WI38 (cell line): ENCODE results near the gene FNBP1.
"Not testable (repeated sequence)": the region's sequence is repeated elsewhere in the genome, so short reads cannot be mapped to it uniquely, and the experiment has no call there.

Source experiments
- H3K4me3 ChIP-seq: 2 replicates; pipeline ENCODE4 v1.5.1; 2011; ENCODE audit warnings: low read depth, mild to moderate bottlenecking, control low read depth, low read length
- TF ChIP-seq, protein P1 (sequence below): IDR thresholded peaks from 2 replicates; pipeline ENCODE4 v1.5.1; 2012; ENCODE audit warnings: low read depth, mild to moderate bottlenecking, control low read depth, low read length

The FNBP1 gene

DNA sequence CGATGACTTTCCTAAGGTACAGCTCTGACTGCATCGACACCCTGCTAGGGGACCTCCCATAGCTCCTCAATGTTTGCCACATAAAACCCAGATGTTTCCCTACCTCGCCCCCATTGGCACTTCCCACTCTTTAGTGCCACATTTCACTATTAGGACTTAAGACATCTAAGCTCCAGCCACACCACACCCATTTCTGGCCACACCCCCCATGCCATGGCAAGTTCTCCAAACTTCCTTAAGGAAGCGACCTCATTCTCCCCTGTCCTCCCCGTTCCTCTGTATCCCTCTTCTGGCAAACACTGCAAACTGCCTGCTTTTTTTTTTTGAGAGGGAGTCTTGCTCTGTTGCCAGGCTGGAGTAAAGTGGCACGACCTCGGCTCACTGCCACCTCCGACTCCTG is 144.8 kb downstream of the FNBP1 start:
- H3K4me3 ChIP-seq: no peak overlapping the region
- TF ChIP-seq, protein P1, sequence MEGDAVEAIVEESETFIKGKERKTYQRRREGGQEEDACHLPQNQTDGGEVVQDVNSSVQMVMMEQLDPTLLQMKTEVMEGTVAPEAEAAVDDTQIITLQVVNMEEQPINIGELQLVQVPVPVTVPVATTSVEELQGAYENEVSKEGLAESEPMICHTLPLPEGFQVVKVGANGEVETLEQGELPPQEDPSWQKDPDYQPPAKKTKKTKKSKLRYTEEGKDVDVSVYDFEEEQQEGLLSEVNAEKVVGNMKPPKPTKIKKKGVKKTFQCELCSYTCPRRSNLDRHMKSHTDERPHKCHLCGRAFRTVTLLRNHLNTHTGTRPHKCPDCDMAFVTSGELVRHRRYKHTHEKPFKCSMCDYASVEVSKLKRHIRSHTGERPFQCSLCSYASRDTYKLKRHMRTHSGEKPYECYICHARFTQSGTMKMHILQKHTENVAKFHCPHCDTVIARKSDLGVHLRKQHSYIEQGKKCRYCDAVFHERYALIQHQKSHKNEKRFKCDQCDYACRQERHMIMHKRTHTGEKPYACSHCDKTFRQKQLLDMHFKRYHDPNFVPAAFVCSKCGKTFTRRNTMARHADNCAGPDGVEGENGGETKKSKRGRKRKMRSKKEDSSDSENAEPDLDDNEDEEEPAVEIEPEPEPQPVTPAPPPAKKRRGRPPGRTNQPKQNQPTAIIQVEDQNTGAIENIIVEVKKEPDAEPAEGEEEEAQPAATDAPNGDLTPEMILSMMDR: no peak

DNA sequence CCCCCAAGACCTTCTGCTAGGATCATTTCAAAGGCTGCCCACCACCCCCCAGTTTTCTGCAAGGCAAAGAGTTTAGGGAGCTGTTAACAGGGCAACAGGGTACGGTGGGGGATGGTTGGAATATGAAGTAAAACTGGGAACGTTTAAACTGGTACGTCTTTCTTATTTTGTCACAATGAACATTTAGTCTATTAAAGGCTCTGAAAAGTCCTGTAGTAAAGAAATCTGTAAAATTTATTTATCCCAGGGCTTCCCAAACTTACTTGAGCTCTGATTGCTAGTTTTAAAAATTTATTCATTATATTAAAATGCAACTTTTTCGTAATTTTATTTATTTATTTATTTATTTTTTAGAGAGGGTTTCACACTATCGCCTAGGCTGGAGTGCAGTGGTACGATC is 145.7 kb downstream of the FNBP1 start:
- TF ChIP-seq, protein P1: no peak
- no peak overlapping the region for H3K4me3 ChIP-seq

GRCh38 chr9:129895376-129896268 is 147.4 kb downstream of the FNBP1 start:
- no peak overlapping the region for H3K4me3 ChIP-seq
- TF ChIP-seq, protein P1: no peak

DNA sequence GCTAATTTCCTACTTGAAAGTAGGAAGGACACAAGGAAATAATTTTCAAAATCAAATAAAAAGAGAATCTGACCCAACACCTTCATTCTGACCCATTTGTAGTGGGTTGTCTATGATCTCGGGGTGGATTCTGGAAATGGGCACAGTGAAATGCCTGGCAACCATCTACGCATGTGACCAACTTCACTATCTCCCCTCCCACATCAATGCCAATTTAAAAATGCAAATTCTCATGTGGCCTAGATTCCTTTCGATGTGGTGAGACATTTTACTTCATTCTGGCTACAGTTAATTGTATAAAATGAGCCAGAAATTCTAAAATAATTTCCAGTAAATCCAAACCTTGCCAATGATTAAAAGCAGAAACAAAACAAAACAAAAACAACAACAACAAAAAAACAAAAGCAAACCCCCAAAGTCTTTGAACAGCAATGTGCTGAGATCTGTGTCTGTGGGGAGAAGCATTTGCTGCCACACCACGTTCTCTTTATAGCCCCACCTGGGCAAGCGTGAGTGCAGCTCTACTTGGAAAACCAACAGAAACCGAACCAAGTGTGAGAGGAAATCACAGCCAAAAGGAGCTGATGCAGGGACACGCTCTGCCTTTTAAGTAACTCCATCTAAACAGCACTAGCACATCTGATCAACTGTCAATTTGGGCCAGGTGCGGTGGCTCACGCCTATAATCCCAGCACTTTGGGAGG is 148.7 kb downstream of the FNBP1 start:
- TF ChIP-seq, protein P1: no peak
- H3K4me3 ChIP-seq: no peak overlapping the region

GRCh38 chr9:129891569-129891968 is 151.4 kb downstream of the FNBP1 start:
- H3K4me3 ChIP-seq: no peak overlapping the region
- TF ChIP-seq, protein P1: no peak

DNA sequence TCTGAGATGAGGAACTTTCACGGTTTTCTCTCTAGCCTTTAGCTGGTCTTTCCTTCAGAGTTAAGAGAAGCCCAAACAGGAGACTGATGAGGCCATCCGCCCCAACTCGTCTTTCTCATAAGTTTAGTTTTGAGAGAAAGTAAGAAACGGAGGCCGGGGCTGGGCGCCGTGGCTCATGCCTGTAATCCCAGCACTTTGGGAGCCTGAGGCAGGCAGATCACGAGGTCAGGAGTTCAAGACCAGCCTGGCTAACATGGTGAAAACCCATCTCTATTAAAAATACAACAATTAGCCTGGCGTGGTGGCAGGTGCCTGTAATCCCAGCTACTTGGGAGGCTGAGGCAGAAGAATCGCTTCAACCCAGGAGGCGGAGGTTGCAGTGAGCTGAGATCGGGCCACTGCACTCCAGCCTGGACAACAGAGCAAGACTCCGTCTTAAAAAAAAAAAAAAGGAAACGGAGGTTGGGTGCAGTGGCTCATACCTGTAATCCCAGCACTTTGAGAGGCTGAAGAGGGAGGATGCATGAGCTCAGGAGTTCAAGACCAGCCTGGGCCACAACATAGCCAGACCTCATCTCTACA is 152.2 kb downstream of the FNBP1 start:
- not testable (repeated sequence) for H3K4me3 ChIP-seq

DNA sequence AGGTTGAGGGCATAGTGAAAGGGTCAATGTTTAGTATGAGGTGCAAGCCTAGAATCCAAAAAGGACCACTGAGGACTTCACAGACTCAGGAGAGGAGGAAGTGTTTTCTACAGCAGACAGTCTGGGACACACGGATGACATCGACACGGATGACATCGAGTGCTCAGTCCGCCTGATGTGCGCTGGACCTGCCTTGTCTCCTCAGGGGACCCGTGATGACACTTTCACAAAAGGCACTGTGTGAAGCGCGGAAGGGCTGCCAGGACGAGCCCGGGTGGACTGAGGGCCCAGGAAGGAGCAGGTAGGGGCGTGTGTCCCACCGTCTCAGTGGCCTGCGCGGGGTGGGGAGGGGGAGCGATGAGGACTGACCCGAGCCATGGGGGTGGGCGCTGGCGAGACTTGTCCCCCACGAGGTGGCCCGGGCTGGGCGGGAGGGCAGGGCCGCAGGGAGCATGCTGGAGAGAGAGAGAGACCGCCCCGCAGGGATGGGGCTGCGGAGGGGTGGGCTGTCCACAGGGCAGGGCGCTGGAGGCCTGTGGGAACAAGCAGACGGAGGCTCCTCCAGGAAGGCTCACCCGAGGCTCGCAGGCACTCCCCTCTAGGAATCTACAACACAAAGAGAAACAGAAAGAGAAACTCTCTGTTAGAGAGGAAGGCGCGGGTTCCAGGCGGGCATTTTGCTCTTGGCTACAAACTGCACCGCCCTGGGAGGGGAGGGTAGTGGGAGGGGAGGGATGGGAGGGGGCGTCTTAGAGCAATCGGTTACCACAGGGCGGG is 152.9 kb downstream of the FNBP1 start:
- no peak overlapping the region for H3K4me3 ChIP-seq
- TF ChIP-seq, protein P1: no peak
